NT2/D1 (cell line): ENCODE results near the gene NIPAL3.

ENCODE experiments used
- SUZ12 ChIP-seq: IDR thresholded peaks from 2 replicates; pipeline ENCODE4 v1.6.1; 2011; ENCODE audit not compliant: insufficient read length, insufficient read depth; ENCODE audit errors: extremely low read depth
- ZNF274 ChIP-seq: IDR thresholded peaks from 2 replicates; pipeline ENCODE4 v1.6.1; 2011; ENCODE audit warnings: mild to moderate bottlenecking, low read depth, low read length

GRCh38 chr1:24481843-24482610, 66.4 kb downstream of the NIPAL3 start:
- TF ChIP-seq ZNF274 (no peak), SUZ12 (no peak)
